GM23338 (cell line): Measurements from ENCODE around the gene ITGB6.

Experiments
- CTCF ChIP-seq, 2 experiments: fragments of 200-600 bp in 1 of 2; sonication (generic) in 1 of 2; conservative IDR thresholded peaks; 2 replicates each; pipeline versions ENCODE4 v1.5.1 to v1.6.1; 2016 to 2017; ENCODE audit warnings: antibody characterized with exemption in 2 of 2, low read depth in 2 of 2, mild to moderate bottlenecking in 2 of 2, moderate library complexity in 1 of 2
- EZH2 ChIP-seq: fragments of 200-600 bp; sonication (generic); IDR thresholded peaks from one replicate; pipeline ENCODE4 v1.8.0; 2017; ENCODE audit warnings: antibody characterized with exemption, mild to moderate bottlenecking, low read depth; ENCODE audit not compliant: unreplicated experiment

GRCh38 chr2:160194946-160195345, 5.1 kb downstream of the ITGB6 start:
- TF ChIP-seq CTCF (conservative IDR thresholded peaks at IDR 0.05; ENCODE audit: low read depth in 2 of 2), result no peak
- no peak for TF ChIP-seq EZH2
